Neural cell (in vitro differentiated cells): ENCODE data around the gene NME4. TPM values are rescaled to one million over a fixed set of nuclear protein-coding genes. Genes with fewer than 3 reads are reported as not detected.

Experiments
- H2AFZ ChIP-seq: fragments of 200-600, 300-800 bp; sonication (generic), shearing (Covaris generic); 2 replicates; pipeline ENCODE4 v1.6.0; 2014; ENCODE audit warnings: low read depth, mild to moderate bottlenecking, antibody characterized with exemption, low read length, moderate library complexity
- H3F3A ChIP-seq: fragments of 200-600 bp; shearing (Covaris generic); 2 replicates; pipeline ENCODE4 v1.6.1; 2016; ENCODE audit warnings: mild to moderate bottlenecking, moderate library complexity, mixed read lengths, antibody characterized with exemption, low read length; ENCODE audit not compliant: insufficient read depth, poor library complexity, severe bottlenecking
- H3K27ac ChIP-seq: fragments of 200-600, 300-800 bp; sonication (generic), shearing (Covaris generic); 2 replicates; pipeline ENCODE4 v1.5.1; 2014; ENCODE audit warnings: mild to moderate bottlenecking, low read length, moderate library complexity
- H3K27me3 ChIP-seq: fragments of 300-800, 200-600 bp; sonication (generic), shearing (Covaris generic); 2 replicates; pipeline ENCODE4 v1.6.0; 2014; ENCODE audit warnings: mild to moderate bottlenecking, low read depth, low read length, moderate library complexity; ENCODE audit not compliant: insufficient read depth
- H3K36me3 ChIP-seq: fragments of 300-800, 200-600 bp; sonication (generic), shearing (Covaris generic); 2 replicates; pipeline ENCODE4 v1.5.1; 2014; ENCODE audit warnings: mild to moderate bottlenecking, antibody characterized with exemption, low read length, moderate library complexity; ENCODE audit not compliant: insufficient read depth
- H3K4me2 ChIP-seq: fragments of 300-800, 200-600 bp; sonication (generic), shearing (Covaris generic); 2 replicates; pipeline ENCODE4 v1.6.0; 2014; ENCODE audit warnings: mild to moderate bottlenecking, low read length
- H3K4me3 ChIP-seq: fragments of 300-800, 200-600 bp; sonication (generic), shearing (Covaris generic); 2 replicates; pipeline ENCODE4 v1.5.1; 2014; ENCODE audit warnings: mild to moderate bottlenecking, low read length, moderate library complexity
- H3K79me2 ChIP-seq: fragments of 200-600 bp; shearing (Covaris generic); replicated peaks from 2 replicates; pipeline ENCODE4 v1.6.0; 2014; ENCODE audit warnings: mild to moderate bottlenecking, low read length, moderate library complexity; ENCODE audit not compliant: insufficient read depth
- H3K9ac ChIP-seq: fragments of 300-800, 200-600 bp; sonication (generic), shearing (Covaris generic); 2 replicates; pipeline ENCODE4 v1.6.1; 2016; ENCODE audit warnings: mild to moderate bottlenecking, low read length, mixed read lengths
- H3K9me2 ChIP-seq: fragments of 200-600 bp; shearing (Covaris generic); 2 replicates; pipeline ENCODE4 v1.6.1; 2016; ENCODE audit warnings: mild to moderate bottlenecking, low read length, mixed read lengths; ENCODE audit not compliant: insufficient read depth
- H3K9me3 ChIP-seq: fragments of 200-600, 300-800 bp; sonication (generic), shearing (Covaris generic); 2 replicates; pipeline ENCODE4 v1.6.1; 2016; ENCODE audit warnings: mild to moderate bottlenecking, mixed run types, low read length, moderate library complexity, mixed read lengths
- H4K20me1 ChIP-seq: fragments of 200-600 bp; shearing (Covaris generic); 2 replicates; pipeline ENCODE4 v1.6.1; 2016; ENCODE audit warnings: mild to moderate bottlenecking, mixed run types; ENCODE audit not compliant: insufficient read depth
- EP300 ChIP-seq: fragments of 450-650 bp; conservative IDR thresholded peaks from 2 replicates; pipeline ENCODE4 v1.6.1; 2014; ENCODE audit warnings: antibody characterized with exemption, mild to moderate bottlenecking, moderate library complexity; ENCODE audit not compliant: poor library complexity, severe bottlenecking
- EZH2 ChIP-seq: fragments of 200-600, 300-800 bp; shearing (Covaris generic), sonication (generic); IDR thresholded peaks from 2 replicates; pipeline ENCODE4 v1.6.1; 2014; ENCODE audit warnings: antibody characterized with exemption, low read length, borderline replicate concordance, mild to moderate bottlenecking; ENCODE audit not compliant: insufficient read depth, poor library complexity, severe bottlenecking
- MXI1 ChIP-seq: fragments of 450-650 bp; conservative IDR thresholded peaks from 2 replicates; pipeline ENCODE4 v1.6.1; 2014; ENCODE audit warnings: antibody characterized with exemption, mild to moderate bottlenecking; ENCODE audit not compliant: poor library complexity, severe bottlenecking
- POLR2AphosphoS5 ChIP-seq: IDR thresholded peaks from 2 replicates; pipeline ENCODE4 v1.6.1; 2012
- RAD21 ChIP-seq: fragments of 450-650 bp; conservative IDR thresholded peaks from 2 replicates; pipeline ENCODE4 v1.6.1; 2014; ENCODE audit warnings: antibody characterized with exemption, mild to moderate bottlenecking, moderate library complexity
- SMC3 ChIP-seq: fragments of 450-650 bp; conservative IDR thresholded peaks from 2 replicates; pipeline ENCODE4 v1.6.1; 2014; ENCODE audit warnings: antibody characterized with exemption, mild to moderate bottlenecking, moderate library complexity; ENCODE audit not compliant: poor library complexity
- TAF1 ChIP-seq: IDR thresholded peaks from 2 replicates; pipeline ENCODE4 v1.6.1; 2012; ENCODE audit warnings: low read depth
- polyA plus RNA-seq: library from polyadenylated mRNA; depleted of rRNA; stranded (reverse); fragments of >200 nt; gene quantifications from 2 replicates; pipeline ENCODE4 v1.2.3, GENCODE V29; 2014
- TF ChIP-seq, protein P1 (sequence below): fragments of 450-650 bp; IDR thresholded peaks from 2 replicates; pipeline ENCODE4 v1.5.1; 2014; ENCODE audit warnings: antibody characterized with exemption, mild to moderate bottlenecking, moderate library complexity; ENCODE audit not compliant: poor library complexity, severe bottlenecking
- TF ChIP-seq, protein P2 (sequence below): IDR thresholded peaks from 2 replicates; pipeline ENCODE4 v1.6.1; 2012; ENCODE audit warnings: borderline replicate concordance

Gene NME4
- polyA plus RNA-seq, 1 donor from 2014 or later, result 65.2 TPM

DNA sequence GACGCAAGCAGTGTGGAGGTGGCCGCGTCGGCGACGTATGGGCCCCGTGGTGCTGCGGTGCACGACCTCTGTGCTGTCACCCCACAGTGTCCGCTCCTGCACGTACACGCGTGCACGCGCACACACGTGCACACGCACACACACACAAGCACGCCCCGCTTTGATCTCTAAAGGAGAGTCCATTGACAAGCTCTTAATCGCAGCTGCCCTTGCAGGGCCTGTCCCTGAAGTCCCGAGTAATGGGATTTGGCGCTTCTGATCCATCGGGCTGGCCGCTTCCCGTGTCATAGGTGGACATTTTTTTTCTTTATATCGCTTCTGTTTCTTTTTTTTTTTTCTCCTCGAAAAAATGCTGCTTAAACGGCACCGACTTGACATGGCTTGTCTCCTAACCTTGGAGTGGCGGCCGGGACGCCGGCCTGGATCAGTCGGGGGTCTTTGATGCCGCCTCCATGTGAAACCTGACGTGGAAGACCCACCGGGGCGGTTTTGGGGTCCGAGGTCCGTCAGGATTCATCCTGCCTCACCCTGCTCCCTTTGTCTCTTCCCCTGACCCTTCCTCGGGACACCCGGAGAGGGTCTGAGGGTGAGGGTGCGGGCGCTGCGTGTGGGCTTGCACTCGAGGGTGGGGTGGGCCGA is 36.2 kb upstream of the NME4 start:
- Histone ChIP-seq H4K20me1 (no peaks in the 10 kb centered on the region), H3F3A (no peaks in the 10 kb centered on the region), H3K9me3 (no peaks in the 10 kb centered on the region), H3K27me3 (no peaks in the 10 kb centered on the region), H3K79me2 (no peaks in the 10 kb centered on the region), H3K27ac (no peak overlapping the region), H3K9me2 (no peaks in the 10 kb centered on the region), H2AFZ (no peak overlapping the region), H3K9ac (no peak overlapping the region), H3K4me3 (no peak overlapping the region), H3K4me2 (no peak overlapping the region), H3K36me3 (no peaks in the 10 kb centered on the region)
- TF ChIP-seq POLR2AphosphoS5 (no peak), SMC3 (no peak), MXI1 (no peak), EZH2 (no peak), RAD21 (no peak)
- TF ChIP-seq, protein P1, sequence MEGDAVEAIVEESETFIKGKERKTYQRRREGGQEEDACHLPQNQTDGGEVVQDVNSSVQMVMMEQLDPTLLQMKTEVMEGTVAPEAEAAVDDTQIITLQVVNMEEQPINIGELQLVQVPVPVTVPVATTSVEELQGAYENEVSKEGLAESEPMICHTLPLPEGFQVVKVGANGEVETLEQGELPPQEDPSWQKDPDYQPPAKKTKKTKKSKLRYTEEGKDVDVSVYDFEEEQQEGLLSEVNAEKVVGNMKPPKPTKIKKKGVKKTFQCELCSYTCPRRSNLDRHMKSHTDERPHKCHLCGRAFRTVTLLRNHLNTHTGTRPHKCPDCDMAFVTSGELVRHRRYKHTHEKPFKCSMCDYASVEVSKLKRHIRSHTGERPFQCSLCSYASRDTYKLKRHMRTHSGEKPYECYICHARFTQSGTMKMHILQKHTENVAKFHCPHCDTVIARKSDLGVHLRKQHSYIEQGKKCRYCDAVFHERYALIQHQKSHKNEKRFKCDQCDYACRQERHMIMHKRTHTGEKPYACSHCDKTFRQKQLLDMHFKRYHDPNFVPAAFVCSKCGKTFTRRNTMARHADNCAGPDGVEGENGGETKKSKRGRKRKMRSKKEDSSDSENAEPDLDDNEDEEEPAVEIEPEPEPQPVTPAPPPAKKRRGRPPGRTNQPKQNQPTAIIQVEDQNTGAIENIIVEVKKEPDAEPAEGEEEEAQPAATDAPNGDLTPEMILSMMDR, result no peak

DNA sequence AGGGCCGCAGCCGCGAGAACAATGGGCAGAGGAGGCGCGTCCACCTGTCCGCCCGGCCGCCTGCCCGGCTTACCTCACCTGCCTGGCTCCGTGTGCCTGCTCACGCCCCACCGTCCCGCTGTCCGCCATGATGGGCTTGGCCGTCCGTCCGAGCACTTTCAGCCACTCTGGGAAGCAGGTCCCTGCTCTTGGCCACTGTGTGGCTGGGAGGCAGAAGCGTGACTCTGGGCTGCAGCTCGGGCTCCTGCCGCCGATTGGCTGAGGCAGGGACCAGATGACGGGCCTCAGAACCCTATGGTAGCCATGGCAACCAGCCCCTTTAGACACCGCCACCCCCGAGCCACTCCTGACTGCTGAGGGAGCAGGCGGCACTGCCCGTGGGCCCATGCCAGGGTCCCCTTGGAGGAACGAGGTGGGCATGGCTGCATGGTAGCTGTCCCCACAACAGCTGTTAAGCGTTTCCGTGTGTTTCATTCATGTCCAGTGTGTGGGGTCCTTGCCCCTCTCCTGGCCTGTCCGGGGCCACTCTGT is 35.6 kb upstream of the NME4 start:
- no peak overlapping the region for H3K9ac ChIP-seq
- TF ChIP-seq EP300, result no peak
- no peak for TF ChIP-seq RAD21
- TF ChIP-seq, protein P1, result no peak
- TF ChIP-seq SMC3, result no peak
- no peak for TF ChIP-seq MXI1
- no peak for TF ChIP-seq TAF1
- TF ChIP-seq, protein P2, sequence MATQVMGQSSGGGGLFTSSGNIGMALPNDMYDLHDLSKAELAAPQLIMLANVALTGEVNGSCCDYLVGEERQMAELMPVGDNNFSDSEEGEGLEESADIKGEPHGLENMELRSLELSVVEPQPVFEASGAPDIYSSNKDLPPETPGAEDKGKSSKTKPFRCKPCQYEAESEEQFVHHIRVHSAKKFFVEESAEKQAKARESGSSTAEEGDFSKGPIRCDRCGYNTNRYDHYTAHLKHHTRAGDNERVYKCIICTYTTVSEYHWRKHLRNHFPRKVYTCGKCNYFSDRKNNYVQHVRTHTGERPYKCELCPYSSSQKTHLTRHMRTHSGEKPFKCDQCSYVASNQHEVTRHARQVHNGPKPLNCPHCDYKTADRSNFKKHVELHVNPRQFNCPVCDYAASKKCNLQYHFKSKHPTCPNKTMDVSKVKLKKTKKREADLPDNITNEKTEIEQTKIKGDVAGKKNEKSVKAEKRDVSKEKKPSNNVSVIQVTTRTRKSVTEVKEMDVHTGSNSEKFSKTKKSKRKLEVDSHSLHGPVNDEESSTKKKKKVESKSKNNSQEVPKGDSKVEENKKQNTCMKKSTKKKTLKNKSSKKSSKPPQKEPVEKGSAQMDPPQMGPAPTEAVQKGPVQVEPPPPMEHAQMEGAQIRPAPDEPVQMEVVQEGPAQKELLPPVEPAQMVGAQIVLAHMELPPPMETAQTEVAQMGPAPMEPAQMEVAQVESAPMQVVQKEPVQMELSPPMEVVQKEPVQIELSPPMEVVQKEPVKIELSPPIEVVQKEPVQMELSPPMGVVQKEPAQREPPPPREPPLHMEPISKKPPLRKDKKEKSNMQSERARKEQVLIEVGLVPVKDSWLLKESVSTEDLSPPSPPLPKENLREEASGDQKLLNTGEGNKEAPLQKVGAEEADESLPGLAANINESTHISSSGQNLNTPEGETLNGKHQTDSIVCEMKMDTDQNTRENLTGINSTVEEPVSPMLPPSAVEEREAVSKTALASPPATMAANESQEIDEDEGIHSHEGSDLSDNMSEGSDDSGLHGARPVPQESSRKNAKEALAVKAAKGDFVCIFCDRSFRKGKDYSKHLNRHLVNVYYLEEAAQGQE, result no peak
- no peak for TF ChIP-seq EZH2
- TF ChIP-seq POLR2AphosphoS5, result no peak
- no peaks in the 10 kb centered on the region for H3K36me3 ChIP-seq

More for the DNA sequence above, 35.6 kb upstream of the NME4 start:
- H3K9me2 ChIP-seq, result no peaks in the 10 kb centered on the region
- H3K79me2 ChIP-seq, result no peaks in the 10 kb centered on the region
- H3F3A ChIP-seq, result no peaks in the 10 kb centered on the region
- no peak overlapping the region for H3K27ac ChIP-seq
- H3K9me3 ChIP-seq, result no peaks in the 10 kb centered on the region
- no peaks in the 10 kb centered on the region for H4K20me1 ChIP-seq
- no peaks in the 10 kb centered on the region for H3K27me3 ChIP-seq
- H3K4me3 ChIP-seq, result no peak overlapping the region
- no peak overlapping the region for H3K4me2 ChIP-seq
- H2AFZ ChIP-seq, result no peak overlapping the region
